Fibroblast of skin of left quadriceps (primary cell): ENCODE measurements around the gene TRIM40.

Experiments
- DNase-seq, 2 experiments: peaks; one replicate each; pipeline ENCODE4 v3.0.0-alpha.2; 2013; ENCODE audit warnings: low read depth in 2 of 2

TRIM40 gene

GRCh38 chr6:30135757-30136156 lies at the start of gene TRIM40:
Gene TRIM40, plus strand, starts transcription at chr6:30136140. Its CDS starts 897 bp downstream, at chr6:30137037.
- DNase-seq: no peak

DNA sequence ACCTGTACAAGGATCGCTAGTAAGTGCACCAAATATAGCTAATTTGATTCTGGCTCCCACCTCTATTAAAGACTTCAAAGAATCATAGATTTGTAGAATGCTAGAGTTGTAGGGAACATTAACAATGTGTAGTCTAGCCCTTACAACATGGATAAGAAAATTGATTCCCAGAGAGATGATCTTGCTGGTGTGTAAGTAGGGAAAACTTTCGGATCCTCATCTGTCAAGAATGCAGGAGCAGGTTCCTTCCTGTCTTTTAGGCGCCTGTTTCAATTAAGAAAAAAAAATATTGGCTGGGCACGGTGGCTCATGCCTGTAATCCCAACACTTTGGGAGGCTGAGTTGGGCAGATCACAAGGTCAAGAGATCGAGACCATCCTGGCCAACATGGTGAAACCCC lies 48.1 kb upstream of the TRIM40 start:
- DNase-seq: no peak

GRCh38 chr6:30091577-30092381 lies 44.2 kb upstream of the TRIM40 start:
- DNase-seq: peak in 1 of 2 experiments; percentile 20

- DNase-seq: no peak
Observed at GRCh38 chr6:30092852-30093543, 42.9 kb upstream of the TRIM40 start.

- no peak for DNase-seq
Observed at GRCh38 chr6:30093951-30094661, 41.8 kb upstream of the TRIM40 start.

- DNase-seq: no peak
Observed at GRCh38 chr6:30096829-30097228, 39.1 kb upstream of the TRIM40 start.

- no peak for DNase-seq
Observed at GRCh38 chr6:30097902-30098768, 37.8 kb upstream of the TRIM40 start.

- no peak for DNase-seq
Observed at GRCh38 chr6:30100154-30100553, 35.8 kb upstream of the TRIM40 start.

DNA sequence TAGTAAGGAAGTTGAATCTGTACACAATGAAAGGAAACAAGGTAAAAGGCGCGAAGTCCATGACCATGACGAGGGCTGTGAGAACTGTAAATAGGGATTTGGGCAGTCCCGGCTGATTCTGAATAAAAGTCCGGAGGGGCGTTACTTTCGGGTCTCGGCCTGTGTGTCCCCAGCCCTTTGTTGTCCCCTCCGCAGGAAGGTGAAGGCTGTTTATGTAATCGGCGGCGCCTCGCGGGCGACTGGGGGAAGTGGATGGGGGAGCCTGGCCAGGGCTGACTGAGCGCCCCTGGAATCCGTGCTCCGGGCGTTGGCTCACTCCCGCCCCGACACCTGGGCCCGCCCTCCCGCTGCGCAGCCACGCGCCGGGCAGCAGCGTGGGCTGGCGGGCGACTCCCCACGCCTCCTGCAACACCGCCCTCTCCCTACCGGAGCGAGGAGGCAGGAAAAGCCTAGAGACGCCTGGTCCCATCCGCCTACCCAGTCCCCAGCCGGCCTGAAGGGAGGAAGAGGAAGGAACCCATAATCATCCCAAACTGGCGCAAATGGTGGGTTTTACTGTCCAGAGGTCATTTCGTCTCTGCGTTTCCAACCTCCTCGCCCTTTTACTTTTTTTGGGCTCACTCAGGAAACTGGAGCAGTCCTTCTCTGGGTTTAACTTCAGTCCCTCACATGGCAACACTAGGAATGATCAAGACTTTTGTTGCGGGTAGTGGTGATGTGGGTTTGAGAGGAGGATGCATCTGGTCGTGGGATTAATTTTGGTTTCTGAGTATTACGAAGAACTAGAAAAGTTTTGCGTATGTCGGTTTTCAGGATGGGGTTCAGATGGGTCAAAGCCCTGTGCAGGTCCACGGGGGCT lies 35.1 kb upstream of the TRIM40 start:
- no peak for DNase-seq

DNA sequence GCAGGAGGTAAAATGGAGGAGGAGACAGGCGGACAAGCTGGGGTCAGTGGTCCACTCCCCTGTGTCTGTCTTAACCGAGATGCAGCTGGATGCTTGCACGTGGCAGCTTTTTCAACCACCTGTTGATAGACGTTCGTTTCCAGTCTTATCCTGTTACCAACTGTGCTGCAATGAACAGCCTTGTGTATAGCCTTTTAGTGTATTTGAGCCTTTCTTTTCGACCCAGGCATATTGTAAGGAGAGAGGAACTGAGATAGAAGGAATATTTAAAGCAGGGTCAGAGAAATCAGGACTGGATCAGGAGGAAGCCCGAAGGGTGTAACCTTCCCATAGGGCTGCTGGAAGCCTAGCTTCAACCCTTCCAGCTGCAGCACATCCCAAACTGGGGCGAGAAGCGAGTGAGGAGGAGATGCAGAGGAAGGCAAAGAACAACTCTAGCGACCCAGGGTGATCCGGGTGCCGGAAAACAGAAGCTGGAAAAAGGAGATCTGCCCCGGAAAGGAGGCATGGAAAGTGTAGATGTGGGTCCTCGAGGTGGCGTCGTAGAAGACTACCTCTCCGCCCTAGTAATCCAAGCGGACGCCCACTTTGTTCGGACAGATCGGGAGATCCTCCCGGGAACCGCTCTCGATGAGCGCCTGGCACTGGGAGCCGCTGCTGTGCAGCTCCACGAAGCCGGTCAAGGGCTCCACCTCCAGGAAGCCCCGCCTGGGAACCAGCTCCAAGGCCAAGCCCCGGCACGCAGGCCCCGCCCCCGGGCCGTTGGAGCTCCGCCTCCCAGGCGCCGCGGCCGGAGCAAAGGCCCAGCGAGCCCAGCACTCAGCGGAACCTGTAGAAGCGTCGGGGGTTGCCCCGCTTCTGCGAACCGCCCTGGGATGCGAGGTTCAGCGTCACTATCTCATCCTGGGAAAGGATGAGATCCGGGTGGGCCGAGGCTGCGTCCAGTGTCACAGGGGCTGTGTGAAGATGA lies 34.2 kb upstream of the TRIM40 start:
- DNase-seq: peak; percentile 55 to 58

DNA sequence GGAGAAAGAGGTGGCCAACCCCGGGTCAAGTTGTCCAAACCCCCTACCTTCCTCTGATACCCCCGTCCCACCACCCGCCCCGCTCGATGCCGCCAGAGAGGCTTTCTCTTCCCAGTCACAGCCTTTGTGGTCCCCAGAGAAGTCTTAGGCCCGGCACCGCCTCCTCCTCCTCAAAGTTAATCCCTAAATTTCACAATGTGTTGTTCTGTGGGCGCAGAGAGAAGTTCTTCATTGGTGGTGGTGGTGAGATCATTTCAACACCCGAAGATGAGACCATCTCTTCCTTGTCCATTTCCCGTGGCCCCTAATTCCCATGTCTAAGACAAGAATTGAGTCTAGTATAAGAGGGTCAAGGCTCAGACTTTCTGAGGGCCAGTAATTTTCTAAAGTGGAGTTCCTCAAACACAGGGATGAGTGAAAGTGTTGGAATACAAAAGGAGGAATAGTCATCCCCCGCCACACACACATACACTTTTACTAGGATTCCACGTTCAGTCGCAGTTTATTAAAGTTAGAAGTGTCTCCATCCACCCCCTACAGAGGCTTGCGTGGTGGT lies 33.4 kb upstream of the TRIM40 start:
- peak; percentile 38 to 39 for DNase-seq

DNA sequence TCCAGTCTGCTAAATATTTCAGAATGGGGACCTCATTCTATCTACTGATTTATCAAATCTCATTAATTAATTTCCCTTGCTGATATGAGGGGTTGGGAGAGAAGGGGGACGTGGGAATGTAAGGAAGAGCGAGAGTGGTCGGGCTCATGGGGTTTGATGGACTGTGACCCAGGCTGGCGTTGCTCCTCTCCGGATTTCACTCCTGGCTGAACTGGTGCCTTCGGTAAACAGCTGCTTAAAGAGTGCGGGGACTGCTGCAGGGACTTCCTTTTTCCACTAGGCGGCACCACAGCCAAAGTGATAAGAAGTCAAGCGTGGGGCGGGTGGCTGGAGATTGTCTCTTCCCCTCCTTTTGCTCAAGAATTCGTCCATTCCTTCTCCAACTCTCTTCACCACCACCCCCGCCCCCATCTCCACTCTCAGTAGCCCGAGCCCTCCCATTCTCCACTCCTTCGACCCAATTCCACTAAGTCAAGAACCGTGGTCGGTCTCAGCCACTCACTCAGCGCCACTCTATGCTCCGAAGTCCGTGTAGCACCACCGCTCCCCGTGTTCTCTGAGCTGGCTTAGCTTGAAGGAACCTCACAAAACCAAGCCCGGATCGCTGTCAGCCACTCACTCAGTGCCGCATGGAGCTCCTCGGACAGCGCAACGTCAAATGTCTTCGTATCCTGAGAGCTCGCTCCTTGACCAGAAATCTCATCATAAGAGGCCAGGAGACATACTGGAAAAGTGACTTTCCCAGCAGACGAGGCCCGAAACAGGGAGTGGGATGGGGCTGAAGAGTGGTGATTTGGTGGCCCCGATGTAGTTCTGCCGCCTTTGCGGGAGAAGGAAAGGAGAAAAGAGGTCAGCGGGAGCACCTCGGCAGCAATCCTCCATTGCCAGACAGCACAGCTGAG lies 32.7 kb upstream of the TRIM40 start:
- DNase-seq: peak; percentile 73 to 76

- DNase-seq: no peak
Observed at GRCh38 chr6:30103872-30104179, 32.1 kb upstream of the TRIM40 start.

- no peak for DNase-seq
Observed at GRCh38 chr6:30104661-30105060, 31.3 kb upstream of the TRIM40 start.

- no peak for DNase-seq
Observed at GRCh38 chr6:30111266-30111856, 24.6 kb upstream of the TRIM40 start.

DNA sequence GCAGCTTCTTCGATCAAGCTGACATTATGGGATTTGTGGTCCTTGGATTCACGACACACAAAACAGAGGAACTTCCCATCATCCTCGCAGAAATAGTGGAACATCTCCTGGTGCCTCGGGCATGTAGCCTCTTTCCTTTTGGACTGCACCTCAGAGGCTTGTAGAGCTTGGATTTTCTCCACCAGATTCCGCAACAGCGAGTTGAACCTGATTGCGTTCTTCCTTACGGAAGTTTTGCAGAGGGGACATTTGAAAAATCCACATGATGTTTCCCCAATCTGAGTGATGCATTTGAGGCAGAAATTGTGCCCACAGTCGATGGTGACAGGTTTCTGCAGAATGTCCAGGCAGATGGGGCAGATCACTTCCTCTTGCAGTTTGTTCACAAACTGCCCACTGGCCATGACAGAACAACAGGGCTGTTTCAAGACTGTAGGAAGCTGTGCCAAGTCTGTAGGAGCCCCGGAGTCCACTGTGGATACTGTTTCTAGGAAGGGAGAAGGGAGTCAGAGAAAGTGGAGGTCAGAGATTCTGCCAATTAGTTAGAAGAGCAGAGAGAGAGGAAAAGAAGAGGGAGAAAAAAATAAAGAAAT lies 23.4 kb upstream of the TRIM40 start:
- DNase-seq: no peak

GRCh38 chr6:30113003-30113759 lies 22.8 kb upstream of the TRIM40 start, which contains the start of gene TRIM31:
Gene TRIM31, minus strand, starts transcription at chr6:30113090. Its CDS starts 285 bp downstream, at chr6:30112805.
- DNase-seq: no peak
